HK-2 (cell line): Measurements from ENCODE around the gene WDR86.

Source experiments
- DNase-seq: peaks from one replicate; pipeline ENCODE4 v3.0.0-alpha.2; 2018; ENCODE audit not compliant: unreplicated experiment

The WDR86 gene

GRCh38 chr7:151409667-151410404 lies at the start of gene WDR86:
Gene WDR86, minus strand, starts transcription at chr7:151410038. Its CDS starts 449 bp downstream, at chr7:151409589.
- DNase-seq = no peak

GRCh38 chr7:151457534-151457933 lies 47.7 kb upstream of the WDR86 start:
- no peak for DNase-seq

GRCh38 chr7:151456782-151457181 lies 46.9 kb upstream of the WDR86 start:
- DNase-seq = no peak

GRCh38 chr7:151456276-151456675 lies 46.4 kb upstream of the WDR86 start:
- DNase-seq = no peak

GRCh38 chr7:151455690-151456089 lies 45.9 kb upstream of the WDR86 start:
- DNase-seq = no peak

GRCh38 chr7:151454932-151455530 lies 45.2 kb upstream of the WDR86 start:
- no peak for DNase-seq

- no peak for DNase-seq
Measured at GRCh38 chr7:151454305-151454704, 44.5 kb upstream of the WDR86 start.

GRCh38 chr7:151453326-151453791 lies 43.5 kb upstream of the WDR86 start:
- no peak for DNase-seq

GRCh38 chr7:151452680-151453325 lies 43.0 kb upstream of the WDR86 start:
- DNase-seq = no peak

GRCh38 chr7:151451626-151452571 lies 42.1 kb upstream of the WDR86 start:
- no peak for DNase-seq

GRCh38 chr7:151451156-151451555 lies 41.3 kb upstream of the WDR86 start:
- no peak for DNase-seq

- DNase-seq = no peak
Measured at GRCh38 chr7:151449990-151450389, 40.2 kb upstream of the WDR86 start.

GRCh38 chr7:151448261-151449252 lies 38.7 kb upstream of the WDR86 start:
- DNase-seq = no peak

- no peak for DNase-seq
Measured at GRCh38 chr7:151447901-151448260, 38.0 kb upstream of the WDR86 start.

- no peak for DNase-seq
Measured at GRCh38 chr7:151447312-151447711, 37.5 kb upstream of the WDR86 start.

- no peak for DNase-seq
Measured at GRCh38 chr7:151446412-151446811, 36.6 kb upstream of the WDR86 start.

- DNase-seq = no peak
Measured at GRCh38 chr7:151444632-151445031, 34.8 kb upstream of the WDR86 start.

GRCh38 chr7:151442776-151443496 lies 33.1 kb upstream of the WDR86 start:
- no peak for DNase-seq

- no peak for DNase-seq
Measured at GRCh38 chr7:151440799-151441445, 31.1 kb upstream of the WDR86 start.
